HL-60 (cell line): ENCODE data around the gene TP53TG5.

Experiments used
- DNase-seq, 2 experiments: peaks; one replicate each; pipeline ENCODE4 v3.0.0-alpha.2; 2010 to 2020; ENCODE audit warnings: low read depth in 1 of 2, low spot score in 1 of 2
- H3K27ac ChIP-seq: fragments of 250-450 bp; sonication (Bioruptor Pico); replicated peaks from 2 replicates; pipeline ENCODE4 v1.5.1; 2020; ENCODE audit warnings: mild to moderate bottlenecking, moderate library complexity
- H3K27me3 ChIP-seq: fragments of 250-450 bp; sonication (Bioruptor Pico); 2 replicates; pipeline ENCODE4 v1.5.1; 2021; ENCODE audit warnings: mild to moderate bottlenecking, moderate library complexity; ENCODE audit not compliant: insufficient read depth, poor library complexity, severe bottlenecking
- H3K4me3 ChIP-seq: replicated peaks from 2 replicates; pipeline ENCODE4 v1.5.1; 2011; ENCODE audit warnings: mild to moderate bottlenecking, control low read depth, low read length; ENCODE audit not compliant: insufficient read depth
- GABPA ChIP-seq: IDR thresholded peaks from 2 replicates; pipeline ENCODE4 v1.6.1; 2012; ENCODE audit warnings: low read depth
- POLR2AphosphoS5 ChIP-seq: IDR thresholded peaks from 2 replicates; pipeline ENCODE4 v1.6.1; 2012; ENCODE audit warnings: low read depth
- SPI1 ChIP-seq: IDR thresholded peaks from 2 replicates; pipeline ENCODE4 v1.6.1; 2012; ENCODE audit warnings: low read depth, mild to moderate bottlenecking, borderline replicate concordance
- TF ChIP-seq, protein P1 (sequence below): IDR thresholded peaks from one replicate; pipeline ENCODE4 v1.5.1; 2011; ENCODE audit warnings: low read length, control low read depth, inconsistent platforms; ENCODE audit not compliant: insufficient read depth
- TF ChIP-seq, protein P2 (sequence below): IDR thresholded peaks from 2 replicates; pipeline ENCODE4 v1.6.1; 2012; ENCODE audit warnings: low read depth; ENCODE audit not compliant: insufficient replicate concordance

TP53TG5 gene

DNA sequence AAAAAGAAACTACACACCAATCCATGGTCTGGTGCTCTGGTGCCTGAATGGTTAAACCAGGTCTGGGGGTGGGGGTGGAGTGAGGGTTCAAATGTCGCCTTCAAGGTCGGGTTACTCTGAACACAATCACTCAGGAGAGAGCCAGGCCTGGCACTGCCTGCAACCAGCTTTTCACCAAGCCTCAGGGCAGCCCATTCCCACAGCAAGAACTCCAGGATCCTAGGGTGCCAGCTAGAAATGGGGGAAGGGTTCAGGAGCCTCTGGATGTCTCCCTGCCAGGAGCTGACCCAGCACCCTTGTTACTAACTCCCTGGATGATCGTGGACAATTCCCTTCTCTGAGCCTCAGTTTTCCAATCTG is 36.6 kb downstream of the TP53TG5 start:
- DNase-seq, result no peak
- Histone ChIP-seq H3K4me3 (no peak overlapping the region), H3K27me3 (peaks cover under 1% of the 10 kb centered on the region), H3K27ac (no peak overlapping the region)
- no peak for TF ChIP-seq SPI1

DNA sequence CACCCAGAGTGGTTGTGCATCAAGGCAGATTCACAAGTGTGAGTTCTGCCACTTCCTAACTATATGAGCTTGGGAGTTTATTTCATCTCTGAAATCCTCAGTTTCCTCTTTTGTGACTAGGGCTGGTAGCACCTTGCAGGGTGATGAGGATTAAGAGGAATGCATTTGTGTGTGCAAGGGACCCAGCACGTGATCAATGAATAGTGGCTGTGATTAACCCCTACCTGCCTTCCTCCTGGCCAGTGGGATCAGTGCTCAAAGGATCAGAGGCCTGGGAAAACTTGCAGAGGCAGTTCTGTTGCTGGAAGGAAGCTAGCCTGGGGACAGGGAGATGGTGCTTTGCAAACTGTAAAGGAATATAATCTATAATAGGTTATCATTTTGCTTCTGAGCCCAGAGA is 37.2 kb downstream of the TP53TG5 start:
- TF ChIP-seq, protein P1, sequence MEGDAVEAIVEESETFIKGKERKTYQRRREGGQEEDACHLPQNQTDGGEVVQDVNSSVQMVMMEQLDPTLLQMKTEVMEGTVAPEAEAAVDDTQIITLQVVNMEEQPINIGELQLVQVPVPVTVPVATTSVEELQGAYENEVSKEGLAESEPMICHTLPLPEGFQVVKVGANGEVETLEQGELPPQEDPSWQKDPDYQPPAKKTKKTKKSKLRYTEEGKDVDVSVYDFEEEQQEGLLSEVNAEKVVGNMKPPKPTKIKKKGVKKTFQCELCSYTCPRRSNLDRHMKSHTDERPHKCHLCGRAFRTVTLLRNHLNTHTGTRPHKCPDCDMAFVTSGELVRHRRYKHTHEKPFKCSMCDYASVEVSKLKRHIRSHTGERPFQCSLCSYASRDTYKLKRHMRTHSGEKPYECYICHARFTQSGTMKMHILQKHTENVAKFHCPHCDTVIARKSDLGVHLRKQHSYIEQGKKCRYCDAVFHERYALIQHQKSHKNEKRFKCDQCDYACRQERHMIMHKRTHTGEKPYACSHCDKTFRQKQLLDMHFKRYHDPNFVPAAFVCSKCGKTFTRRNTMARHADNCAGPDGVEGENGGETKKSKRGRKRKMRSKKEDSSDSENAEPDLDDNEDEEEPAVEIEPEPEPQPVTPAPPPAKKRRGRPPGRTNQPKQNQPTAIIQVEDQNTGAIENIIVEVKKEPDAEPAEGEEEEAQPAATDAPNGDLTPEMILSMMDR, result no peak
- no peak for TF ChIP-seq POLR2AphosphoS5
- TF ChIP-seq, protein P2, sequence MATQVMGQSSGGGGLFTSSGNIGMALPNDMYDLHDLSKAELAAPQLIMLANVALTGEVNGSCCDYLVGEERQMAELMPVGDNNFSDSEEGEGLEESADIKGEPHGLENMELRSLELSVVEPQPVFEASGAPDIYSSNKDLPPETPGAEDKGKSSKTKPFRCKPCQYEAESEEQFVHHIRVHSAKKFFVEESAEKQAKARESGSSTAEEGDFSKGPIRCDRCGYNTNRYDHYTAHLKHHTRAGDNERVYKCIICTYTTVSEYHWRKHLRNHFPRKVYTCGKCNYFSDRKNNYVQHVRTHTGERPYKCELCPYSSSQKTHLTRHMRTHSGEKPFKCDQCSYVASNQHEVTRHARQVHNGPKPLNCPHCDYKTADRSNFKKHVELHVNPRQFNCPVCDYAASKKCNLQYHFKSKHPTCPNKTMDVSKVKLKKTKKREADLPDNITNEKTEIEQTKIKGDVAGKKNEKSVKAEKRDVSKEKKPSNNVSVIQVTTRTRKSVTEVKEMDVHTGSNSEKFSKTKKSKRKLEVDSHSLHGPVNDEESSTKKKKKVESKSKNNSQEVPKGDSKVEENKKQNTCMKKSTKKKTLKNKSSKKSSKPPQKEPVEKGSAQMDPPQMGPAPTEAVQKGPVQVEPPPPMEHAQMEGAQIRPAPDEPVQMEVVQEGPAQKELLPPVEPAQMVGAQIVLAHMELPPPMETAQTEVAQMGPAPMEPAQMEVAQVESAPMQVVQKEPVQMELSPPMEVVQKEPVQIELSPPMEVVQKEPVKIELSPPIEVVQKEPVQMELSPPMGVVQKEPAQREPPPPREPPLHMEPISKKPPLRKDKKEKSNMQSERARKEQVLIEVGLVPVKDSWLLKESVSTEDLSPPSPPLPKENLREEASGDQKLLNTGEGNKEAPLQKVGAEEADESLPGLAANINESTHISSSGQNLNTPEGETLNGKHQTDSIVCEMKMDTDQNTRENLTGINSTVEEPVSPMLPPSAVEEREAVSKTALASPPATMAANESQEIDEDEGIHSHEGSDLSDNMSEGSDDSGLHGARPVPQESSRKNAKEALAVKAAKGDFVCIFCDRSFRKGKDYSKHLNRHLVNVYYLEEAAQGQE, result no peak
- TF ChIP-seq GABPA, result no peak
- TF ChIP-seq SPI1, result no peak
- Histone ChIP-seq H3K27me3 (no peaks in the 10 kb centered on the region), H3K27ac (no peak overlapping the region), H3K4me3 (no peak overlapping the region)
- no peak for DNase-seq

DNA sequence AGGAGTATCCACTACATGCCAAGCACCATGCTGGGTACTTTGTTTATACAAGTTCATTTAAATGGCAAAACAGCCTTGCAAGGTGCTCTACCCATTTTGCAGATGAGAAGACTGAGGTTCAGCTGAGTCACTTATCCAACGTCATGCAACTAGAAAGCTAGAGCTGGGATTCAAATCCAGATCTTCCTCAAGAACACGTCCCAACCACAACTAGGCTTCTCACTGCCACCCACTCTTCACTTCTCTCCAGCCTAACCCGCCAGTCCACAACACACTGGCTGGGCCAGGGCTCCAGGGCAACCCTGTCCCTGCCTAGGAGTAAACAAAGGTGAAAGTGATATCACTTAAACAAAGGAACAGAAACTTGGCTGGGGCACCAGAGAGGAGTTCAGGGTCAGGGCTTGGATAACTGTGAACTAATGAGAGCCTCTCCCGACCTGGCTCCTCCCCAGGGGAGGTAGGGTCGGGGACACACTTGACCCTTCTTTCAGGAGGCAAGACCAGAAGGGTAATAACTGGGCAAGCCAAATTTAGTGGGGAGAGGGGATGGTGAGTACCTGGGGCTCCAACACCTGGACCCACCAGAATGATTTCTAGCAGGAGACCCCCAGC is 37.8 kb downstream of the TP53TG5 start:
- Histone ChIP-seq H3K27me3 (no peaks in the 10 kb centered on the region), H3K4me3 (no peak overlapping the region), H3K27ac (no peak overlapping the region)
- DNase-seq, result no peak
- TF ChIP-seq, protein P1, result no peak
- TF ChIP-seq, protein P2, result no peak
- TF ChIP-seq POLR2AphosphoS5, result no peak
- no peak for TF ChIP-seq SPI1
- TF ChIP-seq GABPA, result no peak

DNA sequence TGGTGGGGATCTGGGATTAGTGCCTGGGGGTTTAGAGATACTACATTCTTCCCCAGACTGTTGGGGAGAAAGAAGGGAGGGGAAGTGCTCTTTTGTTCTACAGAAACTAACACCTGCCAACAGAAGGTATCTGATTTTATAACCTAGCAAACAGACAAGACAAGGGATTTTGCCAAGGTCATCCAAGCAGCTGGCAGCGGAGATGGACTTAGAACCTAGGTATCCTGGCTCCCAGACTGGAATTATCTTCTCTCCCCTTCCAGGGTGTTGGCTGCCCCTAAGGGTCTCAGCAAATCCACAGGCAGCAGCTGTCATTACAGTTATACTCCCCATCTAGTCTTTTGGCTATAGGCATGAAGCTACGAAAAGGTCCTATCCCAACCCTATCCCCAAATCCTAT is 38.3 kb downstream of the TP53TG5 start:
- TF ChIP-seq, protein P1, result no peak
- TF ChIP-seq POLR2AphosphoS5, result no peak
- TF ChIP-seq GABPA, result no peak
- TF ChIP-seq, protein P2, result no peak
- TF ChIP-seq SPI1, result no peak
- DNase-seq, result no peak
- no peaks in the 10 kb centered on the region for H3K27me3 ChIP-seq
- no peak overlapping the region for H3K4me3 ChIP-seq
- H3K27ac ChIP-seq, result no peak overlapping the region
